SK-N-SH (cell line): Measurements from ENCODE around the gene SP100. TPM values are rescaled to one million over a fixed set of nuclear protein-coding genes. Genes with fewer than 3 reads are reported as not detected.
"Not testable (repeated sequence)": the region's sequence is repeated elsewhere in the genome, so short reads cannot be mapped to it uniquely, and the experiment has no call there.

Experiments used
- CTCF ChIA-PET: fragments of 300-600, 350-600 bp; formaldehyde crosslinking; extraction: SDS; loops from one replicate; lab custom pipeline; 2021; lab: Yijun Ruan, JAX
- POLR2A ChIA-PET: fragments of 350-600 bp; sonication (Branson Sonifier 250); formaldehyde crosslinking; extraction: SDS; loops from one replicate; lab custom pipeline; 2020; ENCODE audit warnings: antibody characterized with exemption, inconsistent platforms; lab: Yijun Ruan, JAX
- DNase-seq: peaks from one replicate; pipeline ENCODE4 v3.0.0; 2012
- H2AFZ ChIP-seq: fragments of 200-600 bp; sonication (generic); 2 replicates; pipeline ENCODE4 v1.8.1; 2016; ENCODE audit warnings: antibody characterized with exemption, mild to moderate bottlenecking, low read depth
- H3F3A ChIP-seq: fragments of 200-600 bp; sonication (generic); replicated peaks from 2 replicates; pipeline ENCODE3; 2016; ENCODE audit warnings: antibody characterized with exemption, mild to moderate bottlenecking; ENCODE audit not compliant: insufficient read depth
- H3K27ac ChIP-seq, 2 experiments: fragments of 200-500 bp in 1 of 2; fragments of 200-600 bp in 1 of 2; sonication (Bioruptor generic) in 1 of 2; sonication (generic), shearing (Covaris generic) in 1 of 2; 2 replicates each; pipeline versions ENCODE4 v1.5.1 to v1.6.1; 2014 to 2016; ENCODE audit warnings: low read depth in 2 of 2, inconsistent platforms in 1 of 2, low read length in 1 of 2, mild to moderate bottlenecking in 1 of 2, mixed read lengths in 1 of 2
- H3K27me3 ChIP-seq: fragments of 200-600 bp; sonication (generic), shearing (Covaris generic); 2 replicates; pipeline ENCODE4 v1.6.1; 2016; ENCODE audit warnings: mixed run types; ENCODE audit not compliant: insufficient read depth
- H3K36me3 ChIP-seq, 2 experiments: fragments of 200-500 bp in 1 of 2; fragments of 200-600 bp in 1 of 2; sonication (Bioruptor generic) in 1 of 2; sonication (generic) in 1 of 2; replicated peaks in 1 of 2; 2 replicates each; pipeline versions ENCODE3 to v1.5.1; 2014 to 2016; ENCODE audit warnings: low read length in 1 of 2, mild to moderate bottlenecking in 1 of 2; ENCODE audit not compliant: insufficient read depth in 2 of 2, control insufficient read depth in 1 of 2
- H3K4me1 ChIP-seq, 2 experiments: fragments of 200-500 bp in 1 of 2; fragments of 200-600 bp in 1 of 2; sonication (Bioruptor generic) in 1 of 2; sonication (generic), shearing (Covaris generic) in 1 of 2; 2 replicates each; pipeline versions ENCODE4 v1.5.1 to v1.6.1; 2014 to 2016; ENCODE audit warnings: low read depth in 1 of 2, low read length in 1 of 2, mixed run types in 1 of 2; ENCODE audit not compliant: insufficient read depth in 2 of 2, control insufficient read depth in 1 of 2
- H3K4me2 ChIP-seq: fragments of 200-600 bp; sonication (generic), shearing (Covaris generic); 2 replicates; pipeline ENCODE4 v1.6.1; 2017; ENCODE audit warnings: mixed run types
- H3K4me3 ChIP-seq, 2 experiments: fragments of 200-500 bp in 1 of 2; fragments of 200-600 bp in 1 of 2; sonication (Bioruptor generic) in 1 of 2; sonication (generic), shearing (Covaris generic) in 1 of 2; 2 replicates each; pipeline versions ENCODE4 v1.5.1 to v1.8.1; 2014 to 2016; ENCODE audit warnings: low read depth in 2 of 2, inconsistent platforms in 1 of 2, low read length in 1 of 2, mild to moderate bottlenecking in 1 of 2, mixed read lengths in 1 of 2, moderate library complexity in 1 of 2
- H3K79me2 ChIP-seq: fragments of 200-600 bp; sonication (generic); 2 replicates; pipeline ENCODE4 v1.8.1; 2017; ENCODE audit warnings: mild to moderate bottlenecking; ENCODE audit not compliant: insufficient read depth
- H3K9ac ChIP-seq: fragments of 200-600 bp; sonication (generic); 2 replicates; pipeline ENCODE4 v1.6.1; 2017; ENCODE audit warnings: mixed run types
- H3K9me2 ChIP-seq: fragments of 200-600 bp; sonication (generic); 2 replicates; pipeline ENCODE4 v1.6.1; 2017; ENCODE audit warnings: mixed run types
- H3K9me3 ChIP-seq: fragments of 200-600 bp; sonication (generic); 2 replicates; pipeline ENCODE4 v1.6.1; 2017; ENCODE audit warnings: mixed run types, mild to moderate bottlenecking, moderate library complexity
- H4K20me1 ChIP-seq: fragments of 200-600 bp; sonication (generic); 2 replicates; pipeline ENCODE4 v1.6.1; 2017; ENCODE audit warnings: mild to moderate bottlenecking, mixed run types; ENCODE audit not compliant: insufficient read depth
- EP300 ChIP-seq, 2 experiments: IDR thresholded peaks; 2 replicates each; pipeline versions ENCODE4 v1.4.0 to v1.6.1; 2012; ENCODE audit warnings: borderline replicate concordance in 1 of 2, low read depth in 1 of 2, low read length in 1 of 2
- EZH2phosphoT487 ChIP-seq: fragments of 200-600 bp; sonication (generic); IDR thresholded peaks from 2 replicates; pipeline ENCODE4 v1.6.1; 2017; ENCODE audit warnings: low read depth, mixed run types, mild to moderate bottlenecking, antibody characterized with exemption, moderate library complexity, borderline replicate concordance
- FOSL2 ChIP-seq: IDR thresholded peaks from 2 replicates; pipeline ENCODE4 v1.4.0; 2012; ENCODE audit warnings: low read depth, mild to moderate bottlenecking, moderate library complexity, borderline replicate concordance
- FOXJ3 ChIP-seq: sonication (generic); formaldehyde crosslinking; IDR thresholded peaks from 2 replicates; pipeline ENCODE4 v1.5.1; 2020; ENCODE audit warnings: mild to moderate bottlenecking, missing genetic modification reagents
- GABPA ChIP-seq: IDR thresholded peaks from 2 replicates; pipeline ENCODE4 v1.4.0; 2012; ENCODE audit warnings: low read depth, mild to moderate bottlenecking
- GATA2 ChIP-seq: sonication (generic); formaldehyde crosslinking; IDR thresholded peaks from 2 replicates; pipeline ENCODE4 v1.5.0; 2020; ENCODE audit warnings: mild to moderate bottlenecking, missing genetic modification reagents
- JUND ChIP-seq: IDR thresholded peaks from 2 replicates; pipeline ENCODE4 v1.4.0; 2012
- MEF2A ChIP-seq: IDR thresholded peaks from 2 replicates; pipeline ENCODE4 v1.4.0; 2012; ENCODE audit warnings: low read depth, borderline replicate concordance
- MXI1 ChIP-seq: IDR thresholded peaks from 2 replicates; pipeline ENCODE4 v1.6.1; 2012; ENCODE audit warnings: mild to moderate bottlenecking, low read depth, low read length, improper control_type of control experiment
- NFIC ChIP-seq: IDR thresholded peaks from 2 replicates; pipeline ENCODE4 v1.4.0; 2012; ENCODE audit warnings: borderline replicate concordance
- RAD21 ChIP-seq: IDR thresholded peaks from 2 replicates; pipeline ENCODE4 v1.6.1; 2012; ENCODE audit warnings: mild to moderate bottlenecking, low read length
- RCOR1 ChIP-seq: fragments of 150-350 bp; IDR thresholded peaks from 2 replicates; pipeline ENCODE4 v1.6.1; 2017; ENCODE audit warnings: antibody characterized with exemption, low read length
- RXRA ChIP-seq: IDR thresholded peaks from 2 replicates; pipeline ENCODE4 v1.4.0; 2012; ENCODE audit warnings: low read depth, mild to moderate bottlenecking, borderline replicate concordance
- SIN3A ChIP-seq: IDR thresholded peaks from 2 replicates; pipeline ENCODE4 v1.6.1; 2012; ENCODE audit warnings: low read depth, mild to moderate bottlenecking, low read length, moderate library complexity, borderline replicate concordance
- SMC3 ChIP-seq: IDR thresholded peaks from 2 replicates; pipeline ENCODE4 v1.6.1; 2012; ENCODE audit warnings: low read depth, low read length, improper control_type of control experiment
- WGBS: methylation state at CpG from one replicate; pipeline ENCODE4 v1.1.6; 2017; ENCODE audit warnings: low lambda C conversion rate; 5-methylcytosine and 5-hydroxymethylcytosine counted together
- polyA plus RNA-seq, 3 experiments: library from polyadenylated mRNA; depleted of rRNA; stranded (reverse); fragments of >200 nt; gene quantifications; 2 replicates each; pipeline ENCODE4 v1.2.3, GENCODE V29; 2012
- TF ChIP-seq, protein P1 (sequence below): IDR thresholded peaks from 2 replicates; pipeline ENCODE4 v1.4.0; 2012; ENCODE audit warnings: low read depth, borderline replicate concordance
- TF ChIP-seq, protein P2 (sequence below): fragments of 150-350 bp; IDR thresholded peaks from 2 replicates; pipeline ENCODE4 v1.6.1; 2016; ENCODE audit warnings: mild to moderate bottlenecking, low read depth, low read length
- TF ChIP-seq, protein P3 (sequence below): IDR thresholded peaks from 2 replicates; pipeline ENCODE4 v1.4.0; 2012; ENCODE audit warnings: low read depth
- TF ChIP-seq, protein P4 (sequence below): IDR thresholded peaks from 2 replicates; pipeline ENCODE4 v1.4.0; 2012; ENCODE audit warnings: low read depth, borderline replicate concordance

Gene SP100
- polyA plus RNA-seq, 1 of the 3 experiments (the other 2 are of a cell fraction) = 38.1 TPM

DNA sequence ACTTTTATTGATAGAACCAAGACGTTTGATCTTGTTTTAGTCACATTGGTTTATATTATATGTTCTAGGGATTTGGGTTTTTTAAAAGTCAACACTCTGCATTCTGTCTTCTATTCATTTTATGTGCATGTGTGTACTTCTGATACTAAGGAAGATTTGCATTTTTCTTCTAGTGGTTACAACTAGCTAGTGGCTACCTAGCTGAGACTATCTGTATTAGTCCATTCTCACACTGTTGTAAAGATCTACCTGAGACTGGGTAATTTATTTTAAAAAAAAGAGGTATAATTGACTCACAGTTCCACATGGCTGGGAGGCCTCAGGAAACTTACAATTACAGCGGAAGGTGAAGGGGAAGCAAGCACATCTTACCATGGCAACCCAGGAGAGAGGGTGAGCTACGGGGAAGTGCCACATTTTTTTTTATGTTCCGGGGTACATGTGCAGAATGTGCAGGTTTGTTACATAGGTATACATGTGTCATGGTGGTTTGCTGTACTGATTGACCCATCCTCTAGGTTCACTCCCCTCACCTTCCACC is 69.9 kb downstream of the SP100 start:
- ChIA-PET POLR2A (no interaction called here), CTCF (no interaction called here)
- Histone ChIP-seq H3K27ac (no peak overlapping the region), H3K27me3 (no peaks in the 10 kb centered on the region), H3K4me3 (no peak overlapping the region), H2AFZ (no peak overlapping the region), H3K4me1 (no peaks in the 10 kb centered on the region), H3K79me2 (no peaks in the 10 kb centered on the region), H3K9ac (no peak overlapping the region), H3K36me3 (peaks cover 0 to 22% of the 10 kb centered on the region in 2 experiments), H3K9me3 (0 out of 2 replicates have a peak, but pooled peaks cover 6% of the 10 kb centered on the region), H3K4me2 (no peak overlapping the region), H3K9me2 (no peaks in the 10 kb centered on the region), H3F3A (peaks cover 4% of the 10 kb centered on the region), H4K20me1 (no peaks in the 10 kb centered on the region)
- no peak for DNase-seq
- WGBS = 65% methylated on average over 4 of the region's 4 CpGs
- TF ChIP-seq, protein P1, sequence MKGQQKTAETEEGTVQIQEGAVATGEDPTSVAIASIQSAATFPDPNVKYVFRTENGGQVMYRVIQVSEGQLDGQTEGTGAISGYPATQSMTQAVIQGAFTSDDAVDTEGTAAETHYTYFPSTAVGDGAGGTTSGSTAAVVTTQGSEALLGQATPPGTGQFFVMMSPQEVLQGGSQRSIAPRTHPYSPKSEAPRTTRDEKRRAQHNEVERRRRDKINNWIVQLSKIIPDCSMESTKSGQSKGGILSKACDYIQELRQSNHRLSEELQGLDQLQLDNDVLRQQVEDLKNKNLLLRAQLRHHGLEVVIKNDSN = no peak
- TF ChIP-seq SIN3A (no peak), NFIC (no peak), RAD21 (no peak), RCOR1 (no peak), EP300 (IDR thresholded peaks at IDR 0.05; ENCODE audit: borderline replicate concordance in 1 of 2, low read depth in 1 of 2, low read length in 1 of 2) (no peak), RXRA (no peak), MEF2A (no peak)

DNA sequence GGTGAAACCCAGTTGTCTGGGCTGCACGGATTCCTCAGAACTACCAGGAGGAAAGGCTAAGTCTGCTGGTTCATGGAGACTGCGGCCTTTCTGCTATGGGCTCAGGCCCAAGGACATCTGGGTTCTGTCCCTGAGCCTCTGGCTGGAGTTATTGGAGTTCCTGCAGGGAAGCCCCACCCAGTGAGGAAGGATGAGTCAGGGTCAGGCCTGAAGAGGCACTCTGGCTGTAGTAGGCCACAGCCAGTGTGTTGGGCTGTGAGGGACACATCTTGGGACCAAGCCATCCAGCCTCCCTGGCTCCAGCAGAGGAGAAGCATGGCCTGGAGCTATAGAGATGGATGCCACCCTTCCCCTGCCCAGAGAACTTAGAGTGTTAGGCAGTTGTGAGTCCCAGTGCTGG is 75.2 kb downstream of the SP100 start:
- H3K9ac ChIP-seq, H4K20me1 ChIP-seq, H3K9me2 ChIP-seq, H3K4me1 ChIP-seq, H3K9me3 ChIP-seq, H2AFZ ChIP-seq, H3K4me3 ChIP-seq, H3K4me2 ChIP-seq, H3K79me2 ChIP-seq, H3K27me3 ChIP-seq, H3K27ac ChIP-seq, H3F3A ChIP-seq, DNase-seq, CTCF ChIA-PET, POLR2A ChIA-PET: not testable (repeated sequence)
- H3K36me3 ChIP-seq = peaks cover 9 to 49% of the 10 kb centered on the region in 2 experiments
- 36% methylated on average over 2 of the region's 2 CpGs for WGBS

DNA sequence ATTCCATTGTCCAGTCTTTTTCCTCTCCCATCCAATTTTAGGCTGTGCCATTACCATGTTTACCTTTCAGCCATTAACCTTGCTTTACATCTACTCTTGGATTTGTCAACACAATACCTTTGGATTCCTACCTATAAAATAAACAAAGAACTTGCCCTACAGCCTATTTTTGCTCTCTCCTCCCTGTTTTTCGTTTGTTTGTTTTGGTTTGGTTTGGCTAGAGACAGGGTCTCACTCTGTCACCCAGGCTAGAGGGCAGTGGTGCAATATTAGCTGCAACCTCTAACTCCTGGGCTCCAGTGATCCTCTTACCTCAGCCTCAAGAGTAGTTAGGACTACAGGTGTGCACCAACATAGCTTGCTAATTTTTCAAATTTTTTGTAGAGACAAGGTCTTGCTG is 76.1 kb downstream of the SP100 start:
- Histone ChIP-seq H4K20me1 (no peaks in the 10 kb centered on the region), H3K9me3 (0 out of 2 replicates have a peak, but pooled peaks cover 6% of the 10 kb centered on the region), H3K36me3 (peaks cover 9 to 51% of the 10 kb centered on the region in 2 experiments), H3K27me3 (no peaks in the 10 kb centered on the region), H3K4me1 (no peaks in the 10 kb centered on the region), H3K27ac (no peak overlapping the region), H3K9me2 (no peaks in the 10 kb centered on the region), H3K9ac (no peak overlapping the region), H3K79me2 (no peaks in the 10 kb centered on the region), H3F3A (no peaks in the 10 kb centered on the region), H2AFZ (no peak overlapping the region), H3K4me3 (no peak overlapping the region), H3K4me2 (no peak overlapping the region)
- 10% methylated on average over 1 of the region's 1 CpG for WGBS
- no peak for DNase-seq
- ChIA-PET POLR2A (no interaction called here), CTCF (no interaction called here)
- TF ChIP-seq RAD21 (no peak), SMC3 (no peak), EZH2phosphoT487 (no peak), RCOR1 (no peak), EP300 (IDR thresholded peaks at IDR 0.05; ENCODE audit: borderline replicate concordance in 1 of 2, low read depth in 1 of 2, low read length in 1 of 2) (no peak), MXI1 (no peak), GATA2 (CRISPR knock-in tag) (no peak), FOSL2 (no peak), JUND (no peak), GABPA (no peak), FOXJ3 (no peak)
- TF ChIP-seq, protein P2, sequence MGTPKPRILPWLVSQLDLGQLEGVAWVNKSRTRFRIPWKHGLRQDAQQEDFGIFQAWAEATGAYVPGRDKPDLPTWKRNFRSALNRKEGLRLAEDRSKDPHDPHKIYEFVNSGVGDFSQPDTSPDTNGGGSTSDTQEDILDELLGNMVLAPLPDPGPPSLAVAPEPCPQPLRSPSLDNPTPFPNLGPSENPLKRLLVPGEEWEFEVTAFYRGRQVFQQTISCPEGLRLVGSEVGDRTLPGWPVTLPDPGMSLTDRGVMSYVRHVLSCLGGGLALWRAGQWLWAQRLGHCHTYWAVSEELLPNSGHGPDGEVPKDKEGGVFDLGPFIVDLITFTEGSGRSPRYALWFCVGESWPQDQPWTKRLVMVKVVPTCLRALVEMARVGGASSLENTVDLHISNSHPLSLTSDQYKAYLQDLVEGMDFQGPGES = no peak
- TF ChIP-seq, protein P3, sequence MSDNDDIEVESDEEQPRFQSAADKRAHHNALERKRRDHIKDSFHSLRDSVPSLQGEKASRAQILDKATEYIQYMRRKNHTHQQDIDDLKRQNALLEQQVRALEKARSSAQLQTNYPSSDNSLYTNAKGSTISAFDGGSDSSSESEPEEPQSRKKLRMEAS = no peak
- TF ChIP-seq, protein P4, sequence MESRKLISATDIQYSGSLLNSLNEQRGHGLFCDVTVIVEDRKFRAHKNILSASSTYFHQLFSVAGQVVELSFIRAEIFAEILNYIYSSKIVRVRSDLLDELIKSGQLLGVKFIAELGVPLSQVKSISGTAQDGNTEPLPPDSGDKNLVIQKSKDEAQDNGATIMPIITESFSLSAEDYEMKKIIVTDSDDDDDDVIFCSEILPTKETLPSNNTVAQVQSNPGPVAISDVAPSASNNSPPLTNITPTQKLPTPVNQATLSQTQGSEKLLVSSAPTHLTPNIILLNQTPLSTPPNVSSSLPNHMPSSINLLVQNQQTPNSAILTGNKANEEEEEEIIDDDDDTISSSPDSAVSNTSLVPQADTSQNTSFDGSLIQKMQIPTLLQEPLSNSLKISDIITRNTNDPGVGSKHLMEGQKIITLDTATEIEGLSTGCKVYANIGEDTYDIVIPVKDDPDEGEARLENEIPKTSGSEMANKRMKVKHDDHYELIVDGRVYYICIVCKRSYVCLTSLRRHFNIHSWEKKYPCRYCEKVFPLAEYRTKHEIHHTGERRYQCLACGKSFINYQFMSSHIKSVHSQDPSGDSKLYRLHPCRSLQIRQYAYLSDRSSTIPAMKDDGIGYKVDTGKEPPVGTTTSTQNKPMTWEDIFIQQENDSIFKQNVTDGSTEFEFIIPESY = no peak
